Keratinocyte (primary cell): ENCODE data around the gene TMEM18. TPM values are rescaled to one million over a fixed set of nuclear protein-coding genes. Genes with fewer than 3 reads are reported as not detected.
A peak's percentile ranks its signal among the peaks of the same experiment; 100 is the strongest.

Experiments
- DNase-seq: peaks from one replicate; pipeline ENCODE4 v3.0.0-alpha.2; 2011; ENCODE audit warnings: low read depth, missing footprints, low spot score
- FAIRE-seq: peaks from 2 replicates; lab custom pipeline; 2011; peaks lifted over from hg19 to GRCh38; lab: Jason Lieb, UNC
- H2AFZ ChIP-seq: 2 replicates; pipeline ENCODE4 v1.6.0; 2012; ENCODE audit warnings: low read length, control low read depth, inconsistent platforms; ENCODE audit not compliant: control insufficient read depth
- H3K27ac ChIP-seq: 2 replicates; pipeline ENCODE4 v1.5.1; 2011; ENCODE audit warnings: low read length; ENCODE audit not compliant: control insufficient read depth, insufficient read depth
- H3K27me3 ChIP-seq: 3 replicates; pipeline ENCODE4 v1.6.0; 2011; ENCODE audit warnings: low read length; ENCODE audit not compliant: control insufficient read depth, insufficient read depth; ENCODE audit errors: extremely low read depth
- H3K36me3 ChIP-seq, 2 experiments: 2 replicates in 1 of 2; 3 replicates in 1 of 2; pipeline ENCODE4 v1.5.1; 2011; ENCODE audit warnings: low read length in 2 of 2, mild to moderate bottlenecking in 1 of 2; ENCODE audit not compliant: control insufficient read depth in 2 of 2, insufficient read depth in 2 of 2; ENCODE audit errors: extremely low read depth in 1 of 2
- H3K4me1 ChIP-seq: 3 replicates; pipeline ENCODE4 v1.5.1; 2011; ENCODE audit warnings: low read length; ENCODE audit not compliant: control insufficient read depth, insufficient read depth; ENCODE audit errors: extremely low read depth
- H3K4me2 ChIP-seq: 3 replicates; pipeline ENCODE4 v1.6.0; 2011; ENCODE audit warnings: low read depth, low read length; ENCODE audit not compliant: control insufficient read depth, insufficient read depth; ENCODE audit errors: extremely low read depth
- H3K4me3 ChIP-seq, 3 experiments: fragments of 200-600 bp in 1 of 3; sonication (generic) in 1 of 3; 2 replicates in 2 of 3; 3 replicates in 1 of 3; pipeline ENCODE4 v1.5.1; 2011 to 2016; ENCODE audit warnings: low read length in 3 of 3, mild to moderate bottlenecking in 3 of 3, control low read depth in 2 of 3, inconsistent platforms in 1 of 3, low read depth in 1 of 3, mixed read lengths in 1 of 3, mixed run types in 1 of 3, moderate library complexity in 1 of 3; ENCODE audit not compliant: control insufficient read depth in 2 of 3, insufficient read depth in 2 of 3; ENCODE audit errors: extremely low read depth in 1 of 3
- H3K79me2 ChIP-seq: 2 replicates; pipeline ENCODE4 v1.6.0; 2012; ENCODE audit warnings: low read length; ENCODE audit not compliant: control insufficient read depth, insufficient read depth
- H3K9ac ChIP-seq: 3 replicates; pipeline ENCODE4 v1.6.0; 2011; ENCODE audit warnings: low read length; ENCODE audit not compliant: control insufficient read depth, insufficient read depth; ENCODE audit errors: extremely low read depth
- H3K9me1 ChIP-seq: 3 replicates; pipeline ENCODE4 v1.6.0; 2011; ENCODE audit warnings: low read length; ENCODE audit not compliant: control insufficient read depth, insufficient read depth; ENCODE audit errors: extremely low read depth
- H3K9me3 ChIP-seq: 2 replicates; pipeline ENCODE4 v1.5.1; 2012; ENCODE audit warnings: low read depth, low read length; ENCODE audit not compliant: control insufficient read depth
- H4K20me1 ChIP-seq: 3 replicates; pipeline ENCODE4 v1.6.0; 2011; ENCODE audit warnings: low read length; ENCODE audit not compliant: control insufficient read depth, insufficient read depth; ENCODE audit errors: extremely low read depth
- EZH2 ChIP-seq: IDR thresholded peaks from one replicate; pipeline ENCODE4 v1.6.1; 2012; ENCODE audit warnings: inconsistent platforms, mild to moderate bottlenecking, low read length, moderate library complexity
- dilution Hi-C: fragments of 300-500 bp; cut with MboI; formaldehyde crosslinking; loops from one replicate; pipeline ENCODE4 v1.7.0; 2020; ENCODE audit warnings: low sequenced_read_pairs; ENCODE audit not compliant: extremely low pct_ligation_motif_present
- polyA minus RNA-seq, 3 experiments: library from RNA; depleted of rRNA, polyadenylated mRNA; stranded (reverse); fragments of >200 nt; gene quantifications; 1 replicate in 1 of 3; 2 replicates in 1 of 3; 3 replicates in 1 of 3; pipeline ENCODE4 v1.2.3, GENCODE V29; 2011
- polyA plus RNA-seq, 5 experiments: library from polyadenylated mRNA; depleted of rRNA in 3 of 5; stranded (reverse) in 3 of 5; stranded (forward) in 1 of 5; unstranded in 1 of 5; fragments of >200 nt; gene quantifications; 1 replicate in 1 of 5; 2 replicates in 3 of 5; 3 replicates in 1 of 5; pipeline versions ENCODE4 v1.2.1 to v1.2.3, GENCODE V29; 2011 to 2012; ENCODE audit warnings: missing spikeins in 2 of 5, low read depth in 1 of 5, low replicate concordance in 1 of 5
- TF ChIP-seq, protein P1 (sequence below), 3 experiments: IDR thresholded peaks in 1 of 3; conservative IDR thresholded peaks in 1 of 3; optimal IDR thresholded peaks in 1 of 3; 2 replicates in 2 of 3; 3 replicates in 1 of 3; pipeline versions ENCODE3 to v1.5.1; 2011; ENCODE audit warnings: low read length in 3 of 3, mild to moderate bottlenecking in 3 of 3, moderate library complexity in 2 of 3, control low read depth in 1 of 3, inconsistent platforms in 1 of 3; ENCODE audit not compliant: insufficient read depth in 2 of 3; ENCODE audit errors: extremely low read depth in 1 of 3

Gene TMEM18
- polyA plus RNA-seq (18.2 to 27.7 TPM (median 26.0 TPM) in 3 replicates), polyA minus RNA-seq (4.9 to 11.0 TPM (median 5.2 TPM) in 3 replicates)
- polyA plus RNA-seq (2011; ENCODE audit: low read depth), result 71.6 TPM
- 21.5 and 22.2 TPM in 2 replicates for polyA plus RNA-seq (2011; cell fraction: cytosol; rRNA removed)
- polyA plus RNA-seq (2011; cell fraction: nucleus; rRNA removed), result 43.3 and 49.5 TPM in 2 replicates
- 14.2 and 20.1 TPM in 2 replicates for polyA plus RNA-seq (2012; ENCODE audit: low replicate concordance)
- 7.9 TPM for polyA minus RNA-seq (2011; cell fraction: cytosol; rRNA and poly(A)+ RNA removed)
- 5.8 and 9.8 TPM in 2 replicates for polyA minus RNA-seq (2011; cell fraction: nucleus; rRNA and poly(A)+ RNA removed)

GRCh38 chr2:677056-677958 lies at the start of gene TMEM18:
TSS of gene TMEM18 (minus strand) at chr2:677406. CDS start at chr2:677345, 61 bp downstream.
- H3K36me3 ChIP-seq, result peaks cover 3 to 6% of the 10 kb centered on the region in 2 experiments
- no peaks in the 10 kb centered on the region for H3K9me1 ChIP-seq
- no peaks in the 10 kb centered on the region for H3K27me3 ChIP-seq
- H3K4me3 ChIP-seq, result peak within 1 kb of the TSS; percentile 90 to 97 (median 96)
- FAIRE-seq, result peak; percentile 71
- TF ChIP-seq EZH2, result no peak
- TF ChIP-seq, protein P1, sequence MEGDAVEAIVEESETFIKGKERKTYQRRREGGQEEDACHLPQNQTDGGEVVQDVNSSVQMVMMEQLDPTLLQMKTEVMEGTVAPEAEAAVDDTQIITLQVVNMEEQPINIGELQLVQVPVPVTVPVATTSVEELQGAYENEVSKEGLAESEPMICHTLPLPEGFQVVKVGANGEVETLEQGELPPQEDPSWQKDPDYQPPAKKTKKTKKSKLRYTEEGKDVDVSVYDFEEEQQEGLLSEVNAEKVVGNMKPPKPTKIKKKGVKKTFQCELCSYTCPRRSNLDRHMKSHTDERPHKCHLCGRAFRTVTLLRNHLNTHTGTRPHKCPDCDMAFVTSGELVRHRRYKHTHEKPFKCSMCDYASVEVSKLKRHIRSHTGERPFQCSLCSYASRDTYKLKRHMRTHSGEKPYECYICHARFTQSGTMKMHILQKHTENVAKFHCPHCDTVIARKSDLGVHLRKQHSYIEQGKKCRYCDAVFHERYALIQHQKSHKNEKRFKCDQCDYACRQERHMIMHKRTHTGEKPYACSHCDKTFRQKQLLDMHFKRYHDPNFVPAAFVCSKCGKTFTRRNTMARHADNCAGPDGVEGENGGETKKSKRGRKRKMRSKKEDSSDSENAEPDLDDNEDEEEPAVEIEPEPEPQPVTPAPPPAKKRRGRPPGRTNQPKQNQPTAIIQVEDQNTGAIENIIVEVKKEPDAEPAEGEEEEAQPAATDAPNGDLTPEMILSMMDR (optimal IDR thresholded peaks at IDR 0.05 in 1 of 3, IDR thresholded peaks at IDR 0.05 in 1 of 3, conservative IDR thresholded peaks at IDR 0.05 in 1 of 3; ENCODE audit: extremely low read depth in 1 of 3, insufficient read depth in 2 of 3, low read length in 3 of 3), result peak; percentile 21 to 50 (median 28)
- H3K27ac ChIP-seq, result peak within 1 kb of the TSS; percentile 97
- peaks cover 19% of the 10 kb centered on the region for H3K79me2 ChIP-seq
- peak; percentile 97 for DNase-seq
- H3K4me1 ChIP-seq, result peaks cover 16% of the 10 kb centered on the region
- dilution Hi-C loops, result no loop called here
- H3K4me2 ChIP-seq, result peak within 1 kb of the TSS; percentile 87
- H4K20me1 ChIP-seq, result peaks cover 3% of the 10 kb centered on the region
- no peaks in the 10 kb centered on the region for H3K9me3 ChIP-seq
- peak within 1 kb of the TSS; percentile 99 for H2AFZ ChIP-seq
- peak within 1 kb of the TSS; percentile 99 for H3K9ac ChIP-seq

DNA sequence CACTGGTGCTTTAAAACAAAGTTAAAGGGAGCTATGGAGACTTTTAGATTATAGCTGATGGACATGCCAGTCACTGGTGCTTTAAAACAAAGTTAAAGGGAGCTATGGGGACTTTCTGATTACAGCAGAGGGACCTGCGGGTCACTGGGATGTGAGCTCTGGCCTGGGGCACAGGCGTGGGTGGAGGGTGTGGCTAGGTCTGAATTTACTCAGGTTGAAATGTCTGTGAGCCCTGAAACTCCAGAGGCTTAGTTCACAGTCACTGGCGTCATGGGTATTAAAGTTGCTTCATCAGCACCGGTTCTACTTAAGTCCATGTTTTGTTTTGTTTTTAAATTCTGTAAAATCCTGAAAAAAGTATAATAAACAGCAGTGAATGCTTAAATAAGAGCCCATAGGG lies 49.0 kb upstream of the TMEM18 start:
- no peak overlapping the region for H2AFZ ChIP-seq
- no peaks in the 10 kb centered on the region for H3K36me3 ChIP-seq
- no peak overlapping the region for H3K4me2 ChIP-seq
- H3K79me2 ChIP-seq, result no peaks in the 10 kb centered on the region
- H3K27me3 ChIP-seq, result no peaks in the 10 kb centered on the region
- H3K9me1 ChIP-seq, result no peaks in the 10 kb centered on the region
- no peaks in the 10 kb centered on the region for H4K20me1 ChIP-seq
- FAIRE-seq, result no peak
- H3K4me1 ChIP-seq, result no peaks in the 10 kb centered on the region
- H3K27ac ChIP-seq, result no peak overlapping the region
- H3K9ac ChIP-seq, result no peak overlapping the region
- DNase-seq, result no peak
- no peak overlapping the region for H3K4me3 ChIP-seq
- no peaks in the 10 kb centered on the region for H3K9me3 ChIP-seq
- dilution Hi-C loops, result no loop called here
- TF ChIP-seq EZH2, result no peak
- TF ChIP-seq, protein P1 (optimal IDR thresholded peaks at IDR 0.05 in 1 of 3, IDR thresholded peaks at IDR 0.05 in 1 of 3, conservative IDR thresholded peaks at IDR 0.05 in 1 of 3; ENCODE audit: extremely low read depth in 1 of 3, insufficient read depth in 2 of 3, low read length in 3 of 3), result no peak
